Measurements from ENCODE around the gene MIER1.

GRCh38 chr1:66890621-66891020 is 34.2 kb upstream of the MIER1 start:
- TF ChIP-seq EP300 (IDR thresholded peaks at IDR 0.05) (no peak), CTCF (IDR thresholded peaks at IDR 0.05) (no peak), POLR2A (IDR thresholded peaks at IDR 0.05; ENCODE audit: low read depth) (no peak), POLR2AphosphoS5 (IDR thresholded peaks at IDR 0.05) (no peak)
